ENCODE results near the gene LMOD1.
A peak's percentile ranks its signal among the peaks of the same experiment; 100 is the strongest.

LMOD1 gene

DNA sequence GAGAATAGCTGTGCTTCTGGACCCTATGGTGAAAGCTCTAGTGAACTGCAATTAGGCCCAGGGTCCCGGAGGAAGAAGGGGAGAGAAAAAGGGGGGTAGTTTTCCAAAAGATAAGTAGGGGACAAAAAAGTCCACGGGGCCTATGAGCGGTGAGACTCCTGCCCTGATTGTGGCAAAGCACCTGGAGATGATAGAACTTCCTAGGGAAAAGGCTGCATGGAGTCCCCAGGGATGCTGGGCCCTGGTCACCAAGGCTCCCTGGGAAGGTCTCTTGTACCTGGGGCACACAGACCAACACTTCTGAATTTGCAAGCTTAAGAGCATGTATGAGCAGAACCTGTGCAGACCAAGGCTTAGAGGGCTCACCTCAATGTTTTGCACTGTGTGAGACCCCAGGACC, 63.1 kb downstream of the LMOD1 start:
- DNase-seq (ENCODE audit: insufficient read length, low spot score) (no peak), FAIRE-seq (no peak)
- no peak for TF ChIP-seq POLR2A (IDR thresholded peaks at IDR 0.05; ENCODE audit: low read depth, low read length)
- TF ChIP-seq POLR2AphosphoS5 (IDR thresholded peaks at IDR 0.05; ENCODE audit: low read depth, low read length): no peak
- no peak for TF ChIP-seq POU2F2 (IDR thresholded peaks at IDR 0.05; ENCODE audit: low read depth, low read length)
- no peak for TF ChIP-seq TAF1 (IDR thresholded peaks at IDR 0.05; ENCODE audit: low read depth, low read length)
- no peak for TF ChIP-seq SPI1 (IDR thresholded peaks at IDR 0.05; ENCODE audit: low read depth, low read length)
- TF ChIP-seq PAX5 (IDR thresholded peaks at IDR 0.05; ENCODE audit: insufficient read depth, low read length, severe bottlenecking): no peak

DNA sequence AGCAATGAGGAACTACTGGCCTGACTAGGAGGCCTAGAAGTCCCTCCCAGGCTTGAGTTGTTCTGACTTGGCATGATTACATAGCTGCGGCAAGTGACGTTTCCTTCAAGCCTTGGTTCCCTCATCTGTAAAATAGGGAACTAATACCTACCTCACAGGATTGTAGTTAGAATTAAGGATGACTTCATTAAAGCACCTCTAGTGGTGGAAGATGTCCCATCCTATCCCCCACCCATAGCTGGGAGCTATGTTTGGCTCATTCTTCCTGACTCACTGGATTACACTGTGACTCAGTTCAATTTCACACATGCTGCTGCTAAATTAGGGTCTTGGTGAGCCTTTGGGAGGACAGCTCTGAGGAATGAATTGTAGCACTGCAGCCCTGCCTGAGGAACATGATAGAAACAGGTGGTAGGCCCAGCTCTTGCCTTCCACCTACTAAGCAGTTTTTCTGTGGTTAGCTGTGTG, 63.6 kb downstream of the LMOD1 start:
- TF ChIP-seq POU2F2 (IDR thresholded peaks at IDR 0.05; ENCODE audit: low read depth, low read length): no peak
- TF ChIP-seq PAX5 (IDR thresholded peaks at IDR 0.05; ENCODE audit: insufficient read depth, low read length, severe bottlenecking): no peak
- no peak for TF ChIP-seq TAF1 (IDR thresholded peaks at IDR 0.05; ENCODE audit: low read depth, low read length)
- TF ChIP-seq POLR2AphosphoS5 (IDR thresholded peaks at IDR 0.05; ENCODE audit: low read depth, low read length): no peak
- TF ChIP-seq SPI1 (IDR thresholded peaks at IDR 0.05; ENCODE audit: low read depth, low read length): 0 out of 2 replicates have a peak, but pooled peaks have one; percentile 2
- TF ChIP-seq POLR2A (IDR thresholded peaks at IDR 0.05; ENCODE audit: low read depth, low read length): no peak
- DNase-seq (ENCODE audit: insufficient read length, low spot score) (no peak), FAIRE-seq (peak; percentile 74)

DNA sequence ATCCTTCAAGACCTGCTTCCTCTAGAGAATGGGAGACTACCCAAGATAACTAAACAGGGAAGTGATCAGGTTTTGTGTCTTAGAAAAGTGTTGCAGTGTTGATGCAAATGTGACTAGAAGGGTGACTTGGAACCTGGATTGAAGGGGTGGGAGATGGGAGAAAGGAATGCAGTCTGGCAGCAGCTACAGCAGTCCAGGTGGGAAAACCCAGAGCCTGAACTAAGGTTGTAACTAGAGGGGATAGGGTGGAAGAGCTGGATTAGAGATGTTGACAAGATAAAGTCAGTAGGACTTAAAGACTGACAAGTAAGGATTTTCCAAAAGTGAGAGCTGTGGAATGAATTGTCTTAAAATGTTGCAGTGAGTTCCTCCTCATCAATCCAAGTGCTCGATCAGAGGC, 64.7 kb downstream of the LMOD1 start:
- FAIRE-seq (no peak), DNase-seq (ENCODE audit: insufficient read length, low spot score) (no peak)
- TF ChIP-seq TAF1 (IDR thresholded peaks at IDR 0.05; ENCODE audit: low read depth, low read length) (no peak), SPI1 (IDR thresholded peaks at IDR 0.05; ENCODE audit: low read depth, low read length) (no peak), POLR2A (IDR thresholded peaks at IDR 0.05; ENCODE audit: low read depth, low read length) (no peak), PAX5 (IDR thresholded peaks at IDR 0.05; ENCODE audit: insufficient read depth, low read length, severe bottlenecking) (no peak), POLR2AphosphoS5 (IDR thresholded peaks at IDR 0.05; ENCODE audit: low read depth, low read length) (no peak), POU2F2 (IDR thresholded peaks at IDR 0.05; ENCODE audit: low read depth, low read length) (no peak)

DNA sequence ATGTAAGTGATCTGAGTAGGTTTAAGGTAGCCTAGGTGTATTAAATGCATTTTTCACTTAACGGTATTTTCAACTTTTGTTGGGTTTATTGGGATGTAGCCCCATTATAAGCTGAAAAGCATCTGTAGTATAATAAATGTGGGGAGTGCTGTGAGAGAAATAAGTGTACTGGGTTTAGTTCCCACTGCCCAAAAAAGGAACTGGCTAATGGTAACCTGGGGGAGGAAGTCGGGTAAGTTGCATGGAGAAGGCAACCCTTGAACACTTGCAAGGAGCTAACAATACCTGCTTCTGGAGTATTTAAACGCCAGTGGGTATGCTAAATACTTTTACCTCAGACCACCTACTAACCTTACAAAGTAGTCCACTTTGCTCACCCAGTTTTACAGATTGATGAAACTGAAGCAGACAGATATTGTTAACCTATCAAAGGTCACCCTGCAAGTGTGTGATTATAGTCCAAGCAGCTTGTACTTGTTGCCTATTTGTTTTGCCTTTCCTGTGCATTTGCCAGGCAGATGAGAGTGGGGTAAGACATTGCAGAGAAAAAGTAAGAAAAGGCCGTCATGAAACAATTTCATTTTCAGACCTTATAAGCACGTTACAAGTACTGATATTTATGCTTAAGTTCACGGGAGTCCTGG, 65.3 kb downstream of the LMOD1 start:
- no peak for DNase-seq (ENCODE audit: insufficient read length, low spot score)
- TF ChIP-seq SPI1 (IDR thresholded peaks at IDR 0.05; ENCODE audit: low read depth, low read length) (peak; percentile 28; the same call in 1 of the 2 replicates), POLR2A (IDR thresholded peaks at IDR 0.05; ENCODE audit: low read depth, low read length) (no peak)
- no peak for FAIRE-seq

DNA sequence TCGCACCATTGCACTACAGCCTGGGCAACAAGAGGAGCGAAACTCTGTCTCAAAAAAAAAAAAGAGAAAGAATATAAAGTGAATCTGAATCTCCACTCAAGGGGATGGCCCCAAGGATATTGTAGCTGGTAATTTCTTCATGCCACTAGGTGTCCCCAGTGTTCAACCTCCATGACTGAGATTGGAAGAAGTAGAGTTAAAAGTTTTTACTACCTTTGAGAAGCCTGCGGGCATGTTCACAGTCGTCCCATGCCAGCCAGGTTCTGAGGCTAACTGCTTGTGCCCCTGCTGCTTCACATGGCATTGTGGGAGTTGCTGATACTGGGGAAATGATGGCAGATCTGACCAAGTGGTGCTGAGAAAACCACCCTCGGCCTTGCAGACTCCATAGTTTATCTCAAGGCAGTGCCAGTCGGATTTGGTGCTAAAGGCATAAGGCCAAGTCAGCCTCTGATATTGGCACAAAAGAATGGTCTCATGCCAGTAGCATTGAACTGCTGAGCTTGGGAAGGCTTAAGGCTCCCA, 68.4 kb downstream of the LMOD1 start:
- DNase-seq (ENCODE audit: insufficient read length, low spot score) (no peak), FAIRE-seq (peak; percentile 78)
- TF ChIP-seq POLR2A (IDR thresholded peaks at IDR 0.05; ENCODE audit: low read depth, low read length): 0 out of 2 replicates have a peak, but pooled peaks have one; percentile 18
- TF ChIP-seq TAF1 (IDR thresholded peaks at IDR 0.05; ENCODE audit: low read depth, low read length): no peak

DNA sequence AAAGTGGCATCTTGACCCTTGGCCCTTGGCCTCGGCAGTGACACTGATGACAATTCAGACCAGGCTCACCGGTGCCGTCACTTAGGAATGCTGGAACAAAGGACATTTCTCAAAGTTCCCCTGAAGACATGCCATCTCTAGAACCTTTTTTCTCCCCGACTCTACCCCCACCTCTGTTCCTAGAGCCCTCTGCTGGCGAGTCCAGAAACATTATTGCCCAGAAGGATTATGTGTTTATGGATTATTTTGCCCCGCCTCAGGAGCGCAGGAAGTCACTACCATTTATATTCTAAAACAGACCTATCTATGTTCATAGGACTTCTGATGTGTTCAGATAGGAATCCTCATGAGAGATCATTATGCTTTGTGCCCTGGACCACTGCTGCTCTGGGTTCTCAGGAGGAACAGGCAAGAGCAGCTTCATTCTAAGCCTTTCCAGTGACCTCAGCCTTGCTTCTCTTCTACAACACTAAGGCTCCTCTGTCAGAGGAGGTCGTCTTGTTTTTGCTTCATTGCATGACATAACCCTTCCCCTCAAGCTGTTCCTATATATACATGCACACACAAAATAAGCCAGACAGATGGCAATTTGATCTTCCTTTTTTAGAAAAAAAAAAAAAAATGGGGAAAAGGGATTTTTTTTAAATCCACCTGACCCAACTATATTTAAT, 70.1 kb downstream of the LMOD1 start:
- DNase-seq (ENCODE audit: insufficient read length, low spot score) (no peak), FAIRE-seq (no peak)
- TF ChIP-seq SPI1 (IDR thresholded peaks at IDR 0.05; ENCODE audit: low read depth, low read length) (no peak), POLR2AphosphoS5 (IDR thresholded peaks at IDR 0.05; ENCODE audit: low read depth, low read length) (no peak), POU2F2 (IDR thresholded peaks at IDR 0.05; ENCODE audit: low read depth, low read length) (no peak), TAF1 (IDR thresholded peaks at IDR 0.05; ENCODE audit: low read depth, low read length) (no peak), POLR2A (IDR thresholded peaks at IDR 0.05; ENCODE audit: low read depth, low read length) (no peak), PAX5 (IDR thresholded peaks at IDR 0.05; ENCODE audit: insufficient read depth, low read length, severe bottlenecking) (no peak)

DNA sequence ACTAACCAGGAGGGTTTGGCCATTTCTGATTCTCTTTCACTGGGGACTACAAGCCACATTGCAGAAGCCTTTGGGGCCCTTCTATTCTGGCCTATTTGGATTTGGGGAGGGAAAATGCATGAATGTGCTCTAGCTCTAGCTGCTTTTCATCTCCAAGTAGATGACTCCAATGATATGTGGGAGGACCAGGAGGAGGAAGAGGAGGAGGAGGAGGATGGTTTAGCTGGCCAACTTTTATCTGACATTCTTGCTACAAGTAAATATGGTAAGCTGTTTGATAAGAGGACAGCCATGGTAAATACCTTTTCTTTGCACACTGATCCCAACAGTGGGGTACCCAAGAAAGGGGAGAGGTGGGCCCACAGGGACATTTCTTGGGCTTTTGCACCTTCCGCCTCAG, 71.7 kb downstream of the LMOD1 start:
- no peak for DNase-seq (ENCODE audit: insufficient read length, low spot score)
- TF ChIP-seq TAF1 (IDR thresholded peaks at IDR 0.05; ENCODE audit: low read depth, low read length) (no peak), PAX5 (IDR thresholded peaks at IDR 0.05; ENCODE audit: insufficient read depth, low read length, severe bottlenecking) (no peak), POU2F2 (IDR thresholded peaks at IDR 0.05; ENCODE audit: low read depth, low read length) (no peak), POLR2AphosphoS5 (IDR thresholded peaks at IDR 0.05; ENCODE audit: low read depth, low read length) (no peak), POLR2A (IDR thresholded peaks at IDR 0.05; ENCODE audit: low read depth, low read length) (no peak), SPI1 (IDR thresholded peaks at IDR 0.05; ENCODE audit: low read depth, low read length) (no peak)
- no peak for FAIRE-seq

DNA sequence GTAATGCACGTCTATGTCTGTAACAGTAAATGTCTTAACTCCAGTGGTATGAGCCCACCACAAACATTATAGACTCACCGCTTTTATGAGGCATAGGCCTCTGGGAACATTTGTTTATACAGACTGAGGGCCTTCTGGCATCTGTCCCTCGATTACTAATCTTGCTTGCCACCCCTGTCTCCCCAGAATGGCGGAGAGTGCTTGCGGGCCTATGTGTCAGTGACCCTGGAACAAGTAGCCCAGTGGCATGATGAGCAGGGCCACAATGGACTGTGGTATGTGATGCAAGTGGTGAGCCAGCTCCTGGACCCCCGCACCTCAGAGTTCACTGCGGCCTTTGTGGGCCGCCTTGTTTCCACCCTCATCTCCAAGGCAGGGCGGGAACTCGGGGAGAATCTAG, 76.0 kb downstream of the LMOD1 start:
- DNase-seq (ENCODE audit: insufficient read length, low spot score) (no peak), FAIRE-seq (no peak)
- no peak for TF ChIP-seq TAF1 (IDR thresholded peaks at IDR 0.05; ENCODE audit: low read depth, low read length)
- no peak for TF ChIP-seq SPI1 (IDR thresholded peaks at IDR 0.05; ENCODE audit: low read depth, low read length)
- no peak for TF ChIP-seq PAX5 (IDR thresholded peaks at IDR 0.05; ENCODE audit: insufficient read depth, low read length, severe bottlenecking)
- no peak for TF ChIP-seq POLR2A (IDR thresholded peaks at IDR 0.05; ENCODE audit: low read depth, low read length)
- no peak for TF ChIP-seq POU2F2 (IDR thresholded peaks at IDR 0.05; ENCODE audit: low read depth, low read length)
- no peak for TF ChIP-seq POLR2AphosphoS5 (IDR thresholded peaks at IDR 0.05; ENCODE audit: low read depth, low read length)

DNA sequence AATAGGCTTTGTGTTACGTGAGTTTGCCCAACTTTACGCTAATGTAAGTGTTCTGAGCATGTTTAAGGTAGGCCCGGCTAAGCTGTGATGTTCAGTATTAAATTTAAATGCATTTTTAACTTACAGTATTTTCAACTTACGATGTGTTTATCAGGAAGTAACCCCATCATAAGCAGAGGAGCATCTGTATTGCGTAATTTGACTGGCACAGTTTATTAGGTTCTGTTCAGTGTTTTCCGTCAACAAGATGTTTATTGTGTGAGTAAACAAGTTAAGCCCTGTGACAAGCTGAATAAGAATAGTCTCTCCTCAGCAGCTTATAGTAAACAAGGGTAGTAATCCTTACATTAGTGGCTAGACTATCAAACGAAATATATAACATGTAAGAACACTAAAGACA, 84.9 kb downstream of the LMOD1 start:
- TF ChIP-seq POLR2AphosphoS5 (IDR thresholded peaks at IDR 0.05; ENCODE audit: low read depth, low read length): no peak
- no peak for TF ChIP-seq SPI1 (IDR thresholded peaks at IDR 0.05; ENCODE audit: low read depth, low read length)
- no peak for TF ChIP-seq TAF1 (IDR thresholded peaks at IDR 0.05; ENCODE audit: low read depth, low read length)
- TF ChIP-seq POLR2A (IDR thresholded peaks at IDR 0.05; ENCODE audit: low read depth, low read length): no peak
- no peak for TF ChIP-seq PAX5 (IDR thresholded peaks at IDR 0.05; ENCODE audit: insufficient read depth, low read length, severe bottlenecking)
- TF ChIP-seq POU2F2 (IDR thresholded peaks at IDR 0.05; ENCODE audit: low read depth, low read length): no peak
- DNase-seq (ENCODE audit: insufficient read length, low spot score): no peak
- no peak for FAIRE-seq
